ENCODE measurements around the gene MT1G.

- TF ChIP-seq POLR2A (IDR thresholded peaks at IDR 0.05) = no peak
- TF ChIP-seq, protein P1, sequence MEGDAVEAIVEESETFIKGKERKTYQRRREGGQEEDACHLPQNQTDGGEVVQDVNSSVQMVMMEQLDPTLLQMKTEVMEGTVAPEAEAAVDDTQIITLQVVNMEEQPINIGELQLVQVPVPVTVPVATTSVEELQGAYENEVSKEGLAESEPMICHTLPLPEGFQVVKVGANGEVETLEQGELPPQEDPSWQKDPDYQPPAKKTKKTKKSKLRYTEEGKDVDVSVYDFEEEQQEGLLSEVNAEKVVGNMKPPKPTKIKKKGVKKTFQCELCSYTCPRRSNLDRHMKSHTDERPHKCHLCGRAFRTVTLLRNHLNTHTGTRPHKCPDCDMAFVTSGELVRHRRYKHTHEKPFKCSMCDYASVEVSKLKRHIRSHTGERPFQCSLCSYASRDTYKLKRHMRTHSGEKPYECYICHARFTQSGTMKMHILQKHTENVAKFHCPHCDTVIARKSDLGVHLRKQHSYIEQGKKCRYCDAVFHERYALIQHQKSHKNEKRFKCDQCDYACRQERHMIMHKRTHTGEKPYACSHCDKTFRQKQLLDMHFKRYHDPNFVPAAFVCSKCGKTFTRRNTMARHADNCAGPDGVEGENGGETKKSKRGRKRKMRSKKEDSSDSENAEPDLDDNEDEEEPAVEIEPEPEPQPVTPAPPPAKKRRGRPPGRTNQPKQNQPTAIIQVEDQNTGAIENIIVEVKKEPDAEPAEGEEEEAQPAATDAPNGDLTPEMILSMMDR (IDR thresholded peaks at IDR 0.05) = no peak
Observed at GRCh38 chr16:56630134-56630533, 37.7 kb downstream of the MT1G start.
